Left lung (tissue), 10 donors: ENCODE data around the gene MICA. TPM values are rescaled to one million over a fixed set of nuclear protein-coding genes. Genes with fewer than 3 reads are reported as not detected.
"Not testable (repeated sequence)": the region's sequence is repeated elsewhere in the genome, so short reads cannot be mapped to it uniquely, and the experiment has no call there.

Experiments used
- ATAC-seq: fragments of 200-7000 bp; cut with Tn5 transposase; one replicate; pipeline ENCODE4 v1.9.1; 2020; ENCODE audit warnings: moderate library complexity
- DNase-seq, 4 donors: peaks; one replicate each; pipeline ENCODE4 v3.0.0-alpha.2; 2013 to 2020
- H3K27ac ChIP-seq, 2 donors: fragments of 200-600 bp; sonication (generic) in 1 of 2; one replicate each; pipeline versions ENCODE4 v1.5.0 to v1.8.0; 2020 to 2021
- H3K27me3 ChIP-seq, 2 donors: fragments of 200-600 bp; sonication (generic) in 1 of 2; one replicate each; pipeline versions ENCODE4 v1.5.0 to v1.8.0; 2020 to 2021
- H3K36me3 ChIP-seq, 2 donors: fragments of 200-600 bp; sonication (generic) in 1 of 2; one replicate each; pipeline versions ENCODE4 v1.5.0 to v1.8.0; 2020 to 2021
- H3K4me1 ChIP-seq, 2 donors: fragments of 200-600 bp; one replicate each; pipeline ENCODE4 v1.8.0; 2021
- H3K4me3 ChIP-seq, 2 donors: fragments of 200-600 bp; sonication (generic) in 1 of 2; one replicate each; pipeline versions ENCODE4 v1.5.0 to v1.8.0; 2020 to 2021; ENCODE audit warnings: mild to moderate bottlenecking in 1 of 2
- H3K9me3 ChIP-seq, 2 donors: fragments of 200-600 bp; sonication (generic) in 1 of 2; one replicate each; pipeline versions ENCODE4 v1.5.0 to v1.8.0; 2020 to 2021
- CTCF ChIP-seq, 2 donors: fragments of 200-600 bp; sonication (generic) in 1 of 2; IDR thresholded peaks; one replicate each; pipeline versions ENCODE4 v1.5.0 to v1.8.0; 2021; ENCODE audit warnings: antibody characterized with exemption in 2 of 2
- intact Hi-C, 2 donors: fragments of 100-400 bp; cut with DNase I; formaldehyde crosslinking; loops; one replicate each; pipeline versions ENCODE4 v1.11.2 to v1.14.2; 2022
- polyA plus RNA-seq, 6 donors: library from polyadenylated mRNA; unstranded; fragments of 120-200 nt; gene quantifications; one replicate each; pipeline ENCODE4 v1.2.1, GENCODE V29; 2013; ENCODE audit not compliant: insufficient read length in 6 of 6
- total RNA-seq, 2 donors: library from RNA; stranded (reverse); fragmentation: NEBNext Ultra II Directional; extraction: Animal tissue kit (Norgen Biotek cat#: 25700); gene quantifications; one replicate each; pipeline ENCODE4 v1.2.1, GENCODE V29; 2021
- donor health status: DM: no; HTN: yes; CAD: no.
- donor health status: DM: no; HTN: no; CAD: no.

The MICA gene
- total and polyA plus RNA-seq, 8 donors, result 10.2 to 30.1 (median 15.6) TPM

- DNase-seq (peak; percentile 36 to 98 (median 70)), ATAC-seq (peak; percentile 100)
- Histone ChIP-seq H3K9me3 (peaks cover 0 to 10% of the 10 kb centered on the region in 2 donors), H3K27ac (no peak overlapping the region), H3K4me3 (no peak overlapping the region), H3K27me3 (peaks cover 0 to 25% of the 10 kb centered on the region in 2 donors), H3K4me1 (peaks cover 0 to 5% of the 10 kb centered on the region in 2 donors), H3K36me3 (no peaks in the 10 kb centered on the region)
- intact Hi-C loops, result loop anchor here in 1 of 2 donors (5.0 kb wide), 1 partner anchor 44 kb away; no protein-coding TSS in a partner anchor
- TF ChIP-seq CTCF (IDR thresholded peaks at IDR 0.05), result peak; percentile 80 to 83
Measured at GRCh38 chr6:31441365-31442267, 38.2 kb downstream of the MICA start.

- DNase-seq, result no peak
- TF ChIP-seq CTCF (IDR thresholded peaks at IDR 0.05), result no peak
Measured at GRCh38 chr6:31446481-31446880, 43.1 kb downstream of the MICA start.

DNA sequence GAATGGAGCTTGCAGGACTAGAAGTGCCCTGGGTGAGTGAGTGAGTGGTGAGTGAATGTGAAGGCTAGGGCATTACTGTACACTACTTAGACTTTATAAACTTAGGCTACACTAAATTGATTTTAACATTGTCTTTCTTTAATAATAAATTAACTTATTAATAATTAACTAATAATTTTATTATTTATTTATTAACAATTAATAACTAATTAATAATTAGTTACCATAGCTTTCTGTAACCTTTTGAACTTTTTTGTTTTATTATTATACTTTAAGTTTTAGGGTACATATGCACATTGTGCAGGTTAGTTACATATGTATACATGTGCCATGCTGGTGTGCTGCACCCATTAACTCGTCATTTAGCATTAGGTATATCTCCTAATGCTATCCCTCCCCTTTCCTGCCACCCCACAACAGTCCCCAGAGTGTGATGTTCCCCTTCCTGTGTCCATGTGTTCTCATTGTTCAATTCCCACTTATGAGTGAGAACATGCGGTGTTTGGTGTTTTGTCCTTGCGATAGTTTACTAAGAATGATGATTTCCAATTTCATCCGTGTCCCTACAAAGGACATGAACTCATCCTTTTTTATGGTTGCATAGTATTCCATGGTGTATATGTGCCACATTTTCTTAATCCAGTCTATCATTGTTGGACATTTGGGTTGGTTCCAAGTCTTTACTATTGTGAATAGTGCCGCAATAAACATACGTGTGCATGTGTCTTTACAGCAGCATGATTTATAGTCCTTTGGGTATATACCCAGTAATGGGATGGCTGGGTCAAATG is 43.8 kb downstream of the MICA start:
- H3K4me1 ChIP-seq, H3K27ac ChIP-seq, DNase-seq, H3K27me3 ChIP-seq, intact Hi-C loops, H3K4me3 ChIP-seq, H3K36me3 ChIP-seq, H3K9me3 ChIP-seq, ATAC-seq: not testable (repeated sequence)

More at GRCh38 chr6:31446481-31446880, 43.1 kb downstream of the MICA start:
- peaks cover 0 to 6% of the 10 kb centered on the region in 2 donors for H3K27me3 ChIP-seq
- no peak overlapping the region for H3K4me3 ChIP-seq
- ATAC-seq, result no peak
- no peaks in the 10 kb centered on the region for H3K36me3 ChIP-seq
- peaks cover 0 to 3% of the 10 kb centered on the region in 2 donors for H3K9me3 ChIP-seq
- H3K4me1 ChIP-seq, result peaks cover 0 to 2% of the 10 kb centered on the region in 2 donors
- no peak overlapping the region for H3K27ac ChIP-seq
- intact Hi-C loops, result no loop called here

DNA sequence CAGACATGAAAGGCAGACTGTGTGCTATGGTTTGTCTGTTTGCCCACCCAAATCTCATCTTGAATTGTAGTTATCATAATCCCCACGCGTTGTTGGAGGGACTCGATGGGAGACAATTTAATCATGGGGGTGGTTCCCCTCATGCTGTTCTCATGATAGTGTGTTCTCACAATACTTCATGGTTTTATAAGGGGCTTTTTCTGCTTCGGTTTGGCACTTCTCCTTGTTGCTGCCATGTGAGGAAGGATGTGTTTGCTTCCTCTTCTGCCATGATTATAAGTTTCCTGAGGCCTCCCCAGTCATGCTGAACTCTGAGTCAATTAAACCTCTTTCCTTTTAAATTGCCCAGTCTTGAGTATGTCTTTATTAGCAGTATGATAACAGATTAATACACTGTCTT is 47.4 kb downstream of the MICA start:
- no peak for DNase-seq
- H3K4me3 ChIP-seq, result no peak overlapping the region
- intact Hi-C loops, result no loop called here
- TF ChIP-seq CTCF (IDR thresholded peaks at IDR 0.05), result no peak
- H3K4me1 ChIP-seq, result no peaks in the 10 kb centered on the region
- H3K27me3 ChIP-seq, result no peaks in the 10 kb centered on the region
- H3K9me3 ChIP-seq, result peaks cover 0 to 15% of the 10 kb centered on the region in 2 donors
- no peak for ATAC-seq
- H3K27ac ChIP-seq, result no peak overlapping the region
- no peaks in the 10 kb centered on the region for H3K36me3 ChIP-seq

DNA sequence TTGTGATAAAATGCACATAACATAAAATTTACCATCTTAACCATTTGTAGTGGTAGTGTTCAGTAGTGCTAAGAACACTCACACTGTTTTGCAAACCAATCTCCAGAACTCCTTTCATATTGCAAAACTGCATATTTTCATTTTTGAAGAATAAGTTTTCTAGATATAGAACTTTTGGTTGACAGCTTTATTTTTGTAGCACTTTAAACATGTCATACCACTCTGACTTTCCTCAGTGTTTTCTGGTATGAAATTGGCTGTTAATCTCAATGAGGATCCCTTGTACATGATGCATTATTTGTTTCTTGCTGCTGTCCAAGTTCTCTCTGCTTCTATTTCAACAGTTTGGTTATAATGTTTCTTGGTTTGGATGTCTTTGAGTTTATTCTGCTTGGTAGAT is 49.5 kb downstream of the MICA start:
- intact Hi-C loops, result no loop called here
- Histone ChIP-seq H3K27ac (no peak overlapping the region), H3K4me3 (no peak overlapping the region), H3K4me1 (no peaks in the 10 kb centered on the region), H3K27me3 (no peaks in the 10 kb centered on the region), H3K9me3 (peaks cover 0 to 15% of the 10 kb centered on the region in 2 donors), H3K36me3 (no peaks in the 10 kb centered on the region)
- no peak for DNase-seq
- no peak for ATAC-seq
- no peak for TF ChIP-seq CTCF (IDR thresholded peaks at IDR 0.05)
